HEK293 (cell line): Measurements from ENCODE around the gene PGP.

Experiments
- CTCF ChIA-PET: fragments of 350-600 bp; formaldehyde crosslinking; extraction: SDS; loops from one replicate; lab custom pipeline; 2021; ENCODE audit warnings: antibody characterized with exemption; lab: Yijun Ruan, JAX
- POLR2A ChIA-PET: fragments of 300-600 bp; formaldehyde crosslinking; extraction: SDS; loops from one replicate; lab custom pipeline; 2020; ENCODE audit warnings: antibody characterized with exemption, inconsistent platforms; lab: Yijun Ruan, JAX
- H3K27ac ChIP-seq: fragments of 200-500 bp; sonication (Bioruptor generic); 2 replicates; pipeline ENCODE4 v1.5.1; 2014; ENCODE audit warnings: low read depth, low read length, control low read depth, inconsistent platforms; ENCODE audit errors: extremely low read depth
- H3K36me3 ChIP-seq, 2 experiments: fragments of 200-500 bp in 1 of 2; sonication (Bioruptor generic) in 1 of 2; 1 replicate in 1 of 2; 2 replicates in 1 of 2; pipeline ENCODE4 v1.5.1; 2014 to 2017; ENCODE audit warnings: inconsistent platforms in 2 of 2, low read length in 2 of 2; ENCODE audit not compliant: control insufficient read depth in 2 of 2, insufficient read depth in 1 of 2
- H3K4me1 ChIP-seq: fragments of 200-500 bp; sonication (Bioruptor generic); 2 replicates; pipeline ENCODE4 v1.5.1; 2014; ENCODE audit warnings: mild to moderate bottlenecking, low read length, inconsistent platforms; ENCODE audit not compliant: control insufficient read depth, insufficient read depth
- H3K4me3 ChIP-seq: 2 replicates; pipeline ENCODE4 v1.5.1; 2011; ENCODE audit warnings: low read depth, mild to moderate bottlenecking, control low read depth, low read length, moderate library complexity
- H3K9me3 ChIP-seq: fragments of 200-500 bp; sonication (Bioruptor generic); 2 replicates; pipeline ENCODE4 v1.5.1; 2014; ENCODE audit warnings: low read depth, low read length, inconsistent platforms; ENCODE audit not compliant: control insufficient read depth, insufficient read depth
- KLF1 ChIP-seq: fragments of 450-650 bp; formaldehyde crosslinking; IDR thresholded peaks from 2 replicates; pipeline ENCODE4 v1.5.1; 2016; ENCODE audit warnings: missing biosample characterization, missing genetic modification characterization
- MEIS1 ChIP-seq: sonication (generic); formaldehyde crosslinking; IDR thresholded peaks from 2 replicates; pipeline ENCODE4 v1.8.1; 2022; ENCODE audit warnings: missing genetic modification reagents, mild to moderate bottlenecking, borderline replicate concordance
- RBAK ChIP-seq: fragments of 450-650 bp; formaldehyde crosslinking; IDR thresholded peaks from 2 replicates; pipeline ENCODE4 v1.5.1; 2016; ENCODE audit warnings: missing biosample characterization, missing genetic modification characterization
- SCRT1 ChIP-seq: fragments of 450-650 bp; formaldehyde crosslinking; IDR thresholded peaks from 2 replicates; pipeline ENCODE4 v1.5.1; 2016; ENCODE audit warnings: missing biosample characterization, missing genetic modification characterization, borderline replicate concordance
- ZFHX2 ChIP-seq: fragments of 450-650 bp; formaldehyde crosslinking; conservative IDR thresholded peaks from 2 replicates; pipeline ENCODE4 v1.5.1; 2016; ENCODE audit warnings: missing biosample characterization, missing genetic modification characterization
- ZNF148 ChIP-seq: fragments of 450-650 bp; formaldehyde crosslinking; IDR thresholded peaks from 2 replicates; pipeline ENCODE4 v1.5.0; 2017; ENCODE audit warnings: missing biosample characterization, missing genetic modification characterization, borderline replicate concordance
- ZNF211 ChIP-seq: fragments of 450-650 bp; formaldehyde crosslinking; IDR thresholded peaks from 2 replicates; pipeline ENCODE4 v1.5.1; 2016; ENCODE audit warnings: low read depth, missing biosample characterization, missing genetic modification characterization
- ZNF214 ChIP-seq: fragments of 450-650 bp; formaldehyde crosslinking; IDR thresholded peaks from 2 replicates; pipeline ENCODE4 v1.5.1; 2017; ENCODE audit warnings: missing biosample characterization, mild to moderate bottlenecking, missing genetic modification characterization, borderline replicate concordance
- ZNF223 ChIP-seq: fragments of 450-650 bp; formaldehyde crosslinking; IDR thresholded peaks from 2 replicates; pipeline ENCODE4 v1.5.1; 2016; ENCODE audit warnings: missing biosample characterization, missing genetic modification characterization
- ZNF37A ChIP-seq: fragments of 450-650 bp; IDR thresholded peaks from 2 replicates; pipeline ENCODE4 v1.5.1; 2018; ENCODE audit warnings: missing biosample characterization, missing genetic modification characterization
- ZNF501 ChIP-seq: fragments of 450-650 bp; formaldehyde crosslinking; IDR thresholded peaks from 2 replicates; pipeline ENCODE4 v1.5.1; 2016; ENCODE audit warnings: missing biosample characterization, missing genetic modification characterization
- ZNF747 ChIP-seq: fragments of 450-650 bp; formaldehyde crosslinking; IDR thresholded peaks from 2 replicates; pipeline ENCODE4 v1.5.1; 2016; ENCODE audit warnings: missing biosample characterization, missing genetic modification characterization
- ZNF837 ChIP-seq: fragments of 450-650 bp; formaldehyde crosslinking; IDR thresholded peaks from 2 replicates; pipeline ENCODE4 v1.5.1; 2016; ENCODE audit warnings: missing biosample characterization, missing genetic modification characterization
- ZSCAN18 ChIP-seq: fragments of 450-650 bp; formaldehyde crosslinking; IDR thresholded peaks from 2 replicates; pipeline ENCODE4 v1.5.1; 2016; ENCODE audit warnings: missing biosample characterization, missing genetic modification characterization
- TF ChIP-seq, protein P1 (sequence below): fragments of 450-650 bp; formaldehyde crosslinking; IDR thresholded peaks from 2 replicates; pipeline ENCODE4 v1.5.1; 2016; ENCODE audit warnings: missing biosample characterization, missing genetic modification characterization
- TF ChIP-seq, protein P2 (sequence below): fragments of 450-650 bp; formaldehyde crosslinking; IDR thresholded peaks from 2 replicates; pipeline ENCODE4; 2016; ENCODE audit warnings: missing biosample characterization, missing genetic modification characterization
- TF ChIP-seq, protein P3 (sequence below): fragments of 450-650 bp; formaldehyde crosslinking; conservative IDR thresholded peaks from 2 replicates; pipeline ENCODE4 v1.5.1; 2016; ENCODE audit warnings: low read depth, missing biosample characterization, missing genetic modification characterization

Gene PGP

DNA sequence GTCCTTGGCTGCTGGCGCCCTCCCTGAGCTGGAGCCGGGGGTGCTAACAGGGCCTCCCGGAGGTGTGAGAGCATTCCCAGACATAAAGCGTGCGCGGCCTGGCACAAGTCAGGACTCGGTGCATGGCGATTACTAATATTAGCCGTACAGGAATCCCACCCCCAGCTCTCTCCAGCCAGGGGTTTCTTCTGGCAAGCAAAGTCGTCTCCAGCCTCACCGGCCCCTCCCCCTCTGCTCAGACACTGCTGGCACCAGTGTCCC, 23.3 kb downstream of the PGP start:
- Histone ChIP-seq H3K36me3 (peaks cover 0 to 3% of the 10 kb centered on the region in 2 experiments; a peak in 1 of 3 replicates), H3K27ac (no peak overlapping the region), H3K4me1 (peaks cover 9% of the 10 kb centered on the region; the same call in 1 of the 2 replicates), H3K9me3 (no peaks in the 10 kb centered on the region), H3K4me3 (no peak overlapping the region)
- TF ChIP-seq KLF1 (tag by site-specific recombination) (no peak), MEIS1 (CRISPR knock-in tag) (no peak), ZNF837 (tag by site-specific recombination) (no peak), ZNF214 (no peak), ZFHX2 (tag by site-specific recombination) (no peak), ZNF211 (tag by site-specific recombination) (no peak), ZNF501 (tag by site-specific recombination) (no peak), RBAK (tag by site-specific recombination) (no peak), ZNF747 (no peak), ZSCAN18 (tag by site-specific recombination) (no peak), ZNF223 (tag by site-specific recombination) (no peak), SCRT1 (no peak), ZNF37A (tag by site-specific recombination) (no peak), ZNF148 (tag by site-specific recombination) (no peak)
- TF ChIP-seq, protein P1, sequence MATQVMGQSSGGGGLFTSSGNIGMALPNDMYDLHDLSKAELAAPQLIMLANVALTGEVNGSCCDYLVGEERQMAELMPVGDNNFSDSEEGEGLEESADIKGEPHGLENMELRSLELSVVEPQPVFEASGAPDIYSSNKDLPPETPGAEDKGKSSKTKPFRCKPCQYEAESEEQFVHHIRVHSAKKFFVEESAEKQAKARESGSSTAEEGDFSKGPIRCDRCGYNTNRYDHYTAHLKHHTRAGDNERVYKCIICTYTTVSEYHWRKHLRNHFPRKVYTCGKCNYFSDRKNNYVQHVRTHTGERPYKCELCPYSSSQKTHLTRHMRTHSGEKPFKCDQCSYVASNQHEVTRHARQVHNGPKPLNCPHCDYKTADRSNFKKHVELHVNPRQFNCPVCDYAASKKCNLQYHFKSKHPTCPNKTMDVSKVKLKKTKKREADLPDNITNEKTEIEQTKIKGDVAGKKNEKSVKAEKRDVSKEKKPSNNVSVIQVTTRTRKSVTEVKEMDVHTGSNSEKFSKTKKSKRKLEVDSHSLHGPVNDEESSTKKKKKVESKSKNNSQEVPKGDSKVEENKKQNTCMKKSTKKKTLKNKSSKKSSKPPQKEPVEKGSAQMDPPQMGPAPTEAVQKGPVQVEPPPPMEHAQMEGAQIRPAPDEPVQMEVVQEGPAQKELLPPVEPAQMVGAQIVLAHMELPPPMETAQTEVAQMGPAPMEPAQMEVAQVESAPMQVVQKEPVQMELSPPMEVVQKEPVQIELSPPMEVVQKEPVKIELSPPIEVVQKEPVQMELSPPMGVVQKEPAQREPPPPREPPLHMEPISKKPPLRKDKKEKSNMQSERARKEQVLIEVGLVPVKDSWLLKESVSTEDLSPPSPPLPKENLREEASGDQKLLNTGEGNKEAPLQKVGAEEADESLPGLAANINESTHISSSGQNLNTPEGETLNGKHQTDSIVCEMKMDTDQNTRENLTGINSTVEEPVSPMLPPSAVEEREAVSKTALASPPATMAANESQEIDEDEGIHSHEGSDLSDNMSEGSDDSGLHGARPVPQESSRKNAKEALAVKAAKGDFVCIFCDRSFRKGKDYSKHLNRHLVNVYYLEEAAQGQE (tag by site-specific recombination): no peak
- TF ChIP-seq, protein P2, sequence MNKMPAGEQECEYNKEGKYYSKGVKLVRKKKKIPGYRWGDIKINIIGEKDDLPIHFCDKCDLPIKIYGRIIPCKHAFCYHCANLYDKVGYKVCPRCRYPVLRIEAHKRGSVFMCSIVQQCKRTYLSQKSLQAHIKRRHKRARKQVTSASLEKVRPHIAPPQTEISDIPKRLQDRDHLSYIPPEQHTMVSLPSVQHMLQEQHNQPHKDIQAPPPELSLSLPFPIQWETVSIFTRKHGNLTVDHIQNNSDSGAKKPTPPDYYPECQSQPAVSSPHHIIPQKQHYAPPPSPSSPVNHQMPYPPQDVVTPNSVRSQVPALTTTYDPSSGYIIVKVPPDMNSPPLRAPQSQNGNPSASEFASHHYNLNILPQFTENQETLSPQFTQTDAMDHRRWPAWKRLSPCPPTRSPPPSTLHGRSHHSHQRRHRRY (tag by site-specific recombination): no peak
- TF ChIP-seq, protein P3, sequence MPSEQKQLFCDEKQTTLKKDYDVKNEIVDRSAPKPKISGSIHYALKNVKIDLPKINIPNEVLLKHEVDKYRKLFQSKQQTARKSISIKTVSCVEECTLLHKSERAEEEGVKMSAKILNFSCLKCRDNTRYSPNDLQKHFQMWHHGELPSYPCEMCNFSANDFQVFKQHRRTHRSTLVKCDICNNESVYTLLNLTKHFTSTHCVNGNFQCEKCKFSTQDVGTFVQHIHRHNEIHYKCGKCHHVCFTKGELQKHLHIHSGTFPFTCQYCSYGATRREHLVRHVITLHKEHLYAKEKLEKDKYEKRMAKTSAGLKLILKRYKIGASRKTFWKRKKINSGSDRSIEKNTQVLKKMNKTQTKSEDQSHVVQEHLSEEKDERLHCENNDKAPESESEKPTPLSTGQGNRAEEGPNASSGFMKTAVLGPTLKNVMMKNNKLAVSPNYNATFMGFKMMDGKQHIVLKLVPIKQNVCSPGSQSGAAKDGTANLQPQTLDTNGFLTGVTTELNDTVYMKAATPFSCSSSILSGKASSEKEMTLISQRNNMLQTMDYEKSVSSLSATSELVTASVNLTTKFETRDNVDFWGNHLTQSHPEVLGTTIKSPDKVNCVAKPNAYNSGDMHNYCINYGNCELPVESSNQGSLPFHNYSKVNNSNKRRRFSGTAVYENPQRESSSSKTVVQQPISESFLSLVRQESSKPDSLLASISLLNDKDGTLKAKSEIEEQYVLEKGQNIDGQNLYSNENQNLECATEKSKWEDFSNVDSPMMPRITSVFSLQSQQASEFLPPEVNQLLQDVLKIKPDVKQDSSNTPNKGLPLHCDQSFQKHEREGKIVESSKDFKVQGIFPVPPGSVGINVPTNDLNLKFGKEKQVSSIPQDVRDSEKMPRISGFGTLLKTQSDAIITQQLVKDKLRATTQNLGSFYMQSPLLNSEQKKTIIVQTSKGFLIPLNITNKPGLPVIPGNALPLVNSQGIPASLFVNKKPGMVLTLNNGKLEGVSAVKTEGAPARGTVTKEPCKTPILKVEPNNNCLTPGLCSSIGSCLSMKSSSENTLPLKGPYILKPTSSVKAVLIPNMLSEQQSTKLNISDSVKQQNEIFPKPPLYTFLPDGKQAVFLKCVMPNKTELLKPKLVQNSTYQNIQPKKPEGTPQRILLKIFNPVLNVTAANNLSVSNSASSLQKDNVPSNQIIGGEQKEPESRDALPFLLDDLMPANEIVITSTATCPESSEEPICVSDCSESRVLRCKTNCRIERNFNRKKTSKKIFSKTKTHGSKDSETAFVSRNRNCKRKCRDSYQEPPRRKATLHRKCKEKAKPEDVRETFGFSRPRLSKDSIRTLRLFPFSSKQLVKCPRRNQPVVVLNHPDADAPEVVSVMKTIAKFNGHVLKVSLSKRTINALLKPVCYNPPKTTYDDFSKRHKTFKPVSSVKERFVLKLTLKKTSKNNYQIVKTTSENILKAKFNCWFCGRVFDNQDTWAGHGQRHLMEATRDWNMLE (tag by site-specific recombination): no peak
- ChIA-PET POLR2A (interaction anchor here (1.9 kb wide), 1 partner anchor 36 kb away, joined by 7 read pairs; the partner anchor contains the start of gene TRAF7), CTCF (no interaction called here)
